CD8-positive, alpha-beta memory T cell (primary cell): ENCODE results near the gene KLHL42. TPM values are rescaled to one million over a fixed set of nuclear protein-coding genes. Genes with fewer than 3 reads are reported as not detected.

ENCODE experiments used
- CTCF ChIA-PET: fragments of 350-600 bp; sonication (Branson Sonifier 250); formaldehyde crosslinking; loops from one replicate; lab custom pipeline; 2021; ENCODE audit warnings: antibody characterized with exemption; lab: Charles Lee
- POLR2A ChIA-PET: fragments of 350-600 bp; sonication (Branson Sonifier 250); formaldehyde crosslinking; loops from one replicate; lab custom pipeline; 2021; ENCODE audit warnings: antibody characterized with exemption; lab: Charles Lee
- DNase-seq, 5 donors: peaks; one replicate each; pipeline versions ENCODE4 v3.0.0 to v3.0.0-alpha.2; 2020 to 2022; ENCODE audit warnings: mixed read lengths in 1 of 5
- H3K27ac ChIP-seq: one replicate; pipeline ENCODE4 v1.7.0; 2013; ENCODE audit warnings: low read depth, mild to moderate bottlenecking, low read length, moderate library complexity
- H3K27me3 ChIP-seq: 2 replicates; pipeline ENCODE4 v1.7.0; 2013; ENCODE audit warnings: low read length, mild to moderate bottlenecking; ENCODE audit not compliant: insufficient read depth, poor library complexity, severe bottlenecking
- H3K36me3 ChIP-seq: 2 replicates; pipeline ENCODE4 v1.7.0; 2013; ENCODE audit warnings: mild to moderate bottlenecking, low read length, moderate library complexity; ENCODE audit not compliant: insufficient read depth
- H3K4me1 ChIP-seq: 2 replicates; pipeline ENCODE4 v1.7.0; 2013; ENCODE audit warnings: mild to moderate bottlenecking, low read length, moderate library complexity; ENCODE audit not compliant: insufficient read depth
- H3K4me3 ChIP-seq: 2 replicates; pipeline ENCODE4 v1.7.0; 2013; ENCODE audit warnings: mild to moderate bottlenecking, low read length
- H3K9me3 ChIP-seq: 2 replicates; pipeline ENCODE4 v1.7.0; 2013; ENCODE audit warnings: mild to moderate bottlenecking, low read length
- H3K27ac Mint-ChIP-seq, 8 donors: one replicate each; pipeline ENCODE4 v1.8.0; 2020 to 2021; ENCODE audit warnings: mixed read lengths in 8 of 8, mild to moderate bottlenecking in 6 of 8, inconsistent platforms in 3 of 8, moderate library complexity in 3 of 8
- H3K27me3 Mint-ChIP-seq, 2 donors: one replicate each; pipeline ENCODE4 v1.8.0; 2020 to 2021; ENCODE audit warnings: mixed read lengths in 2 of 2, mild to moderate bottlenecking in 1 of 2, moderate library complexity in 1 of 2
- H3K36me3 Mint-ChIP-seq, 3 donors: one replicate each; pipeline ENCODE4 v1.8.0; 2020 to 2021; ENCODE audit warnings: mixed read lengths in 3 of 3, inconsistent platforms in 1 of 3, mild to moderate bottlenecking in 1 of 3
- H3K4me1 Mint-ChIP-seq, 3 donors: one replicate each; pipeline ENCODE4 v1.8.0; 2020 to 2021; ENCODE audit warnings: mixed read lengths in 3 of 3, inconsistent platforms in 1 of 3, mild to moderate bottlenecking in 1 of 3
- H3K4me3 Mint-ChIP-seq, 7 donors: one replicate each; pipeline ENCODE4 v1.8.0; 2020 to 2021; ENCODE audit warnings: mixed read lengths in 7 of 7, mild to moderate bottlenecking in 6 of 7, moderate library complexity in 4 of 7, inconsistent platforms in 2 of 7
- H3K9me3 Mint-ChIP-seq, 5 donors: one replicate each; pipeline ENCODE4 v1.8.0; 2020 to 2022; ENCODE audit warnings: mixed read lengths in 5 of 5, mild to moderate bottlenecking in 3 of 5, moderate library complexity in 2 of 5, inconsistent platforms in 1 of 5
- polyA plus RNA-seq: library from polyadenylated mRNA; unstranded; fragments of 300-500 nt; fragmentation: Illumina TruSeq; gene quantifications from one replicate; pipeline ENCODE4 v1.2.3, GENCODE V29; 2021
- total RNA-seq, 2 experiments: library from RNA; stranded (reverse); gene quantifications; one replicate each; pipeline ENCODE4 v1.2.3, GENCODE V29; 2021

The KLHL42 gene
- total and polyA plus RNA-seq, 3 experiments from 2014 or later = 9.5 to 14.1 (median 14.1) TPM

DNA sequence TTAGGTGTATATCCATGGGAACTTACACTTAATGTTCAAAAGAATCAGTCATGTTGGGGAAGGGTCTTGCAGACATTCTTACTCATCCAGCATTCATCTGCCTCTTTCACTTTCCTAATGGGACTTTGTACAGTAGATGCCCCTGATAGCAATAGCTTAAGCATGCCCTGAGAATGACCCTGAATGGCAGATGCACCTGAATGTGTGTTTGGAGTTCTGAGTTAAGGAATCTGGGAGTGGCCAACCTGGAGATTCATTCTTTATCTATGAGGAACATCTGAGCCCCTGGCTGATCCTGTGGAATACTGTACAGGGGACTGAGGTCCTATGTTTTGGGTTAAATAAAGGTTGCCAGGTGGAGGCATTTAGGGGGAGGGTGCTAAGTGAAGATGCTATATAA, 71.3 kb downstream of the KLHL42 start:
- no peak overlapping the region for H3K4me3 Mint-ChIP-seq
- Histone ChIP-seq H3K36me3 (no peaks in the 10 kb centered on the region), H3K4me3 (no peak overlapping the region), H3K27me3 (no peaks in the 10 kb centered on the region), H3K27ac (no peak overlapping the region), H3K4me1 (no peaks in the 10 kb centered on the region), H3K9me3 (no peaks in the 10 kb centered on the region)
- H3K9me3 Mint-ChIP-seq = peaks cover 0 to 10% (median 5%) of the 10 kb centered on the region in 5 donors
- no peak overlapping the region for H3K27ac Mint-ChIP-seq
- no peak for DNase-seq
- ChIA-PET POLR2A (interaction anchor here (0.6 kb wide), 1 partner anchor 1806 kb away, joined by 3 read pairs; no protein-coding TSS in a partner anchor), CTCF (no interaction called here)
- H3K36me3 Mint-ChIP-seq = peaks cover 0 to 5% (median 5%) of the 10 kb centered on the region in 3 donors
- H3K27me3 Mint-ChIP-seq = peaks cover 12 to 46% of the 10 kb centered on the region in 2 donors
- no peaks in the 10 kb centered on the region for H3K4me1 Mint-ChIP-seq

DNA sequence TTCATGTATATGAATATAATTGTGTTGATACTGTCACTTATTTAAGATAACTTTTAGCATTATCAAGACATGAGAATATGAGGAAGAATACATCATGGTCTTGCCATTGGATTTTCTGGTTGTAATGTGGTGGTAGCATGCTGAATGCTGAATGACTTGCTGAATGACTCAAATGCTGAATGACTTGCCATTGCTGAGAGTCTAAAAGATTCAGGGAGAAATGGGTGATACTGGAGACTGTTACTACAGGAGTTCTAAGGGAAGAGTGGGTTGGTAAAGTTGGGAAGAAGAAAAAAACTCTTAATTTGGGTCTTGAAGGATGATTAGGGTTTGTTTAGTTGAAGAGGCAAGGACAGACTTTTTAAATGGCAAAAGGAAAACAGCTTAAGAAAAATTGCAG, 72.1 kb downstream of the KLHL42 start:
- no peak overlapping the region for H3K27ac ChIP-seq
- H3K9me3 Mint-ChIP-seq = peaks cover 0 to 10% (median 5%) of the 10 kb centered on the region in 5 donors
- no peak overlapping the region for H3K4me3 ChIP-seq
- H3K9me3 ChIP-seq = no peaks in the 10 kb centered on the region
- ChIA-PET POLR2A (no interaction called here), CTCF (no interaction called here)
- H3K36me3 Mint-ChIP-seq = peaks cover 0 to 5% (median 4%) of the 10 kb centered on the region in 3 donors
- no peaks in the 10 kb centered on the region for H3K4me1 ChIP-seq
- no peaks in the 10 kb centered on the region for H3K4me1 Mint-ChIP-seq
- H3K27me3 ChIP-seq = no peaks in the 10 kb centered on the region
- H3K4me3 Mint-ChIP-seq = no peak overlapping the region
- DNase-seq = no peak
- H3K27ac Mint-ChIP-seq = peak overlapping the region in 1 of 8 donors; percentile 2
- no peaks in the 10 kb centered on the region for H3K36me3 ChIP-seq
- peaks cover 12 to 44% of the 10 kb centered on the region in 2 donors for H3K27me3 Mint-ChIP-seq

Other genes with a start within 250 kb of the KLHL42 start
- under 1 TPM in 1 of 2 experiments, not detected in 1; 0.35 TPM for gene REP15, start 83.8 kb upstream of the KLHL42 start, total RNA-seq
- not detected for gene REP15, start 83.8 kb upstream of the KLHL42 start, polyA plus RNA-seq
- gene MRPS35, start 69.4 kb upstream of the KLHL42 start, total RNA-seq = 10 to 100 TPM; 59.1 to 63.4 TPM
- gene MRPS35, start 69.4 kb upstream of the KLHL42 start, polyA plus RNA-seq = 54.9 TPM
- not detected for gene MANSC4, start within 50 bp of the KLHL42 start, total RNA-seq
- gene MANSC4, start within 50 bp of the KLHL42 start, polyA plus RNA-seq = not detected
- under 1 TPM; 0.33 to 0.44 TPM for gene PTHLH, start 192.5 kb downstream of the KLHL42 start, total RNA-seq
- not detected for gene PTHLH, start 192.5 kb downstream of the KLHL42 start, polyA plus RNA-seq